Urothelium cell line (cell line): ENCODE measurements around the gene ZNF385B.

Experiments
- DNase-seq: peaks from one replicate; pipeline ENCODE4 v3.0.0; 2011; ENCODE audit warnings: low spot score, mixed read lengths
- FAIRE-seq: peaks from 2 replicates; lab custom pipeline; 2011; peaks lifted over from hg19 to GRCh38; lab: Jason Lieb, UNC

Gene ZNF385B

DNA sequence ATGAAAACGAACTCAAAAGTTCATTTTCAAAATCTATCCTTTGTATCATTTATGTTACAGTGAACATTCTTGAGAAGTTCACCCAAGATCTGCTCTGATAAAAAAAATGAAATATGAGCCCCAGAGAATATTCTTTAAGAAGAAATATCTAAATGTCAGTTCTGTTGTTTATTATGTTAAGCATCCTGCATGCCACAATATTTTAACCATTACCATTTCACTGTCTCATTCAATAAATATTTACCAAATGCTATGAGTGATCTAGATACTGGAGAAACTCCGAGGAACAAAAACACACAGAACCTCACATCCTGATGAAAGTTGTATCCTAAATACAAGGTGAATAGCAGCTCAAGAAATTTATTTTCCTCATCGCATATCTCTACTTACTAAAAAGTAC, 170.2 kb downstream of the ZNF385B start:
- FAIRE-seq (no peak), DNase-seq (no peak)

GRCh38 chr2:179686718-179687342, 174.6 kb downstream of the ZNF385B start:
- FAIRE-seq = no peak
- no peak for DNase-seq

DNA sequence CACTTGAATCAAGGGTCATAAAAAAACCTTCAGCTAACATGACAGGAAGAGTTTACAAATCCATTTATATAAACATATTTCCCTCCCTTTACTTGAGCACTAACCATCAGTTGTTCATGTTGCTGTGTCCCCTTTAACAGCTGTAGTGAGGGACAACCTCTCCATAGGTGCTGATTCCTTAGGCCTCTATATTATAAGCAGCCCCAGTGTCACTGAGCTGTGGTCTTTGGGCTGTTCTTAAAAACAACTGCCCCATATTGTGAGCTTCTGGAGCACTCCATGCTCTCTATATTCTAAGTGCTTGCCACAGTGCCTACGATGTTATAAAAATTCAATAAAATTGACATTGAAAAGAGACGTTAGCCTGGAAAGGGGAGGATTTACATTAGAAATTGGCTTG, 175.3 kb downstream of the ZNF385B start:
- FAIRE-seq = no peak
- DNase-seq = no peak

DNA sequence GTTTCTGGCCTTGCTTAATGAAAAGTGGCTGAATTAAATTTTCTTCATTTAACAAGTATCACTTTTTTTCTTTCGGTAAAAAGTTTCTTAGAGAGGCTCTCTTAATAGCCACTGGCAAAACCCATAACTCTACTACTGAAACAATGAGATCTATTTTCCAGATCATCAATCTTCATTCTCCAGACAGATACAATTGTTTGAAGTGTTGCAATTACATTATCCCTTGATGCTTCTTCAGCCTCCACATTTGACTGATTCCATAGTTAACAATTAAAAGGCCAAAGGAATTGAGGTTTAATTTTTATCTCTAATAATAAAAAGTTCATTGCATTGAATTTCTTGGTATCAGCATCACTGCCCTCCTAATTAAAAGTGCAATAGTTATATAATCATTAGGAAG, 176.3 kb downstream of the ZNF385B start:
- no peak for FAIRE-seq
- DNase-seq = no peak

DNA sequence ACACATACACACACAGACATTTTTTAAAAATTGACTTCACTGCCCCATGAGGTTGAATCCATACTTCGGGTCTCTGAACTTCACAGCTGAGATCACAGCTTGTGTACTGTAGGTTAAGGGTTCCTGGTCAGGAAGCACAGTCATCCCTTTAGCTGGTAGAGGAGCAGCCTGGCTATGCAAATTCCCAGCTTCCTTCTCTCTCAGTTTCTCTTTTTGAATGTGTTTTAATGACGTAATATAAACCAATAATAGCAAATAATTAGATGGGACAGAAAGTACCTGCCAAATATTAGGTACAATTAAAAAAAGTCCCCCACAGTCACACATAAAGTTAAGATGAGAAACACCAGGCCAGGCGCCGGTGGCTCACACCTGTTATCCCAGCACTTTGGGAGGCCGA, 178.7 kb downstream of the ZNF385B start:
- FAIRE-seq (no peak), DNase-seq (no peak)

- DNase-seq (no peak), FAIRE-seq (no peak)
Observed at GRCh38 chr2:179677746-179678505, 183.5 kb downstream of the ZNF385B start.

GRCh38 chr2:179677077-179677688, 184.2 kb downstream of the ZNF385B start:
- no peak for DNase-seq
- no peak for FAIRE-seq

GRCh38 chr2:179675435-179675834, 186.0 kb downstream of the ZNF385B start:
- FAIRE-seq = no peak
- no peak for DNase-seq

DNA sequence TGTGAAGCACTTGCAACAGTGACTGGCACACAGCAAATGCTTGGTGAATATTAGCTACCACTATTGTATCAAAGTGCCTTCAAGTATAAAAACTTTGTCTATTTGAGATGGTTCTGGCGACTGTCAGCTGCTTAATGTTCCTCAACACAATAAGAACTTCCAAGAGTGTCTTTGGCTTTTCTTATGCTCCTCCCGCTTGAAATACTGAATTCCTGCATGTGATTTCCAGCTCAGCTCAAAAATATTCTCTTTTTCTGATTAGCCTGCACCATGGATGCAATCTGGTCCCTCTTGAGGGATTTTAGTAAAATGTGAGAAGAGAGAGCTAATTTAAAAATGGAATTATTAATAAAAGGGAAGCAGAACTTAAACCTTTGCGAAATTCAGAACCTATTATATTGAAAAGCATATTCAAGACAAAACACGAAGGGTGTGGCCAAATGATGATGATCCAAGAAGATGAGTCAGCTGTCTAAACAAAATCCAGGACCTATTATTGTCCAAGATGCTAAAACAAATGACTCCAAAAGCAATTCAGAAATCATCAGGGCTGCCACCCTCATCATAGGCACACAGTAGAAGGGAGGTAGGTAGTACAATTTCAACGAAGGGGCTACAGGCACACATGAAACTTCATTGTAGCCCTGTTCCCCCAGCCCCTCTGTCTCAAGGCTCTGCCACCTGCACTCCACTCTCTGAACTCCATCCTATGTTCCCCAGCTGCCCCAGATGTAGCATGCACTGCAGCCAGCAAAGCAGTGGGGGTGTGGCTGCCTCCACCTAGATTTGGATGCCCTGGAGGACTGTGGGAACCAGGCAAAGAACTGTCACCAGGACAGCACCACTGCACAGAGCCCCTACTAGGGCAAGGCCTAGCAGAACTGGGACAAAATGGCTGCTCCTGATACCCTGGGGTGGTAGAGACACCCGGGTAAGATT, 190.1 kb downstream of the ZNF385B start:
- DNase-seq (no peak), FAIRE-seq (no peak)

GRCh38 chr2:179669196-179669595, 192.2 kb downstream of the ZNF385B start:
- FAIRE-seq = no peak
- DNase-seq = no peak

GRCh38 chr2:179664972-179665812, 196.2 kb downstream of the ZNF385B start:
- DNase-seq (no peak), FAIRE-seq (no peak)

DNA sequence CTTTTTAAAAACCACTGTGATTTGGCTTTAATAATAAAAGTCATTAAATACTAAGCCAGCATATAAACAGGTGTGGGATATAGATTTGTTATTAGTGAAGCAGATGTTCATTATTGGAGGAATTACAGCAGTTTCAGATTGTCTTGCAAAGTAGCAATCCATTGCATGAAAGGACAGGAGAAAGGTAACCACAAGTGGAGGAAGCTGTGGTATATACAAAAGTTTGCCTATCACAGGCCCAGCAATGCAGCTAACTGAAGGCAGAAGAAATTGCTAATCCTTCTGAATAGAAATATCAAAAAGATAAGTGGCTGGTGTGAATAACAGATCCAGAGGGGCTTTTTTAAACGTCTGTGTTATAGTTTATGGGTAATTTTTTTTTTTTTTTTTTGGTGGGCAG, 199.4 kb downstream of the ZNF385B start:
- no peak for FAIRE-seq
- no peak for DNase-seq

DNA sequence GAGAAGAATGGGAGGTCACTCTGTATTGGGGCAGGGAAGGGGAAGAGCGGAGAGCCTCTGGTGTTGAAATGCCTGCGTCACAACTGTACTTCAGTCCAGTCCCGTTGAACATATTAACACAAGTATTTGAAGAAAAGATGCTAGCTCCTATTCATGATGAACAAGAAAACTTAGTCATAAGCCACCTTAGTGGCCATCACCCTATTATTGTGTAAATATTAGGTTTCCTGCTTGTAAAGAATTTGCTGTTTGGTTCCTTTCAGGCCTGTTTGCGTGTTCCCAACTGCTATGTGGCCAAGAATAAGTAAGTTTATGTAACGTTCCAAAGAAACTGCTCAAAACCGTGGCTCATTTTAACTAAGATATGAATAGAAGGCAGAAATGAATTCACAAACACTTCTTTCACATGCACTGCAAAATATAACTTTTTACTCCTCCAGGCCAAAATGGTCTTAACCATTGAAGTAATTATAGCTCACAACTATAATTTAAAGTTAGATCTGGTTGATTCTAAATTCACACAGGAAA, 204.3 kb downstream of the ZNF385B start:
- FAIRE-seq (no peak), DNase-seq (no peak)

- DNase-seq = no peak
- no peak for FAIRE-seq
Observed at GRCh38 chr2:179655627-179656026, 205.8 kb downstream of the ZNF385B start.

DNA sequence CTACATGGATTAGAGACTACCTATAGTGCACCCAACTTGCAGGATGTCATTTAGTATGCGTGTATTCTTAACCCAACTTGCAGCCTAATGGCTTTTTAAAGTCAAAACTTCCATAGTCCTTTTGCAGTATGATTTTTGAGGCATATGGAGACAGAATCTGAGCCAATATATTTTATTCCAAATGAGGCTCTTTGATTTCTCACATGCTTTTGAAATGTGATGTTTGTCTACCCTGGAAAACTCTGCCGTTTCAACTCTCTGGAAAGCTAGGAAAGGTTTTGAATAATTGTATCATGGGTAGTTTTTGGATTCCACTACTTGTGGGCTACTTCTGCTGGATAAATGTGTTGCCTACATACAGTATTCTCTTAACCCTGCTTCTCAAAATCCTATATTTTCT, 206.6 kb downstream of the ZNF385B start:
- DNase-seq = no peak
- FAIRE-seq = no peak

- no peak for DNase-seq
Observed at GRCh38 chr2:179652296-179652695, 209.1 kb downstream of the ZNF385B start.

DNA sequence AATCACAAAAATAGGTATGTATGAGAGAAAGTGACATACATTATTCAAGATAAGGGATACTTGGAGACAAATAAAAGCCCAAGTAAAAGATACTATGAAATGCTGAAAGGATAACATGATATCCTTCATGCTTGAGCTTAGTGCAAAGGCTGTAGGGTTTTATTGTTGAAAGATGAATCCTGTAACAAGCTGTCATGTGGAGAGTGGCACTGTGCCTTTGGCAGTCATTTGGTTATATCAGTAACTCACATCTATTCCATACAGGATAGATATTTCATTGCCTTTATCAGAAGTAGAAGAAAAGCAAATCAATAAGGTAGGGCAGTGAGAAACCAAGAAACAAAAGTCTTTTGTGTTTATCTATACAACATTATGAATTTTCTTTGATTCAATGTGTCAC, 211.0 kb downstream of the ZNF385B start:
- FAIRE-seq (no peak), DNase-seq (no peak)

More at GRCh38 chr2:179652296-179652695, 209.1 kb downstream of the ZNF385B start:
- FAIRE-seq = no peak

DNA sequence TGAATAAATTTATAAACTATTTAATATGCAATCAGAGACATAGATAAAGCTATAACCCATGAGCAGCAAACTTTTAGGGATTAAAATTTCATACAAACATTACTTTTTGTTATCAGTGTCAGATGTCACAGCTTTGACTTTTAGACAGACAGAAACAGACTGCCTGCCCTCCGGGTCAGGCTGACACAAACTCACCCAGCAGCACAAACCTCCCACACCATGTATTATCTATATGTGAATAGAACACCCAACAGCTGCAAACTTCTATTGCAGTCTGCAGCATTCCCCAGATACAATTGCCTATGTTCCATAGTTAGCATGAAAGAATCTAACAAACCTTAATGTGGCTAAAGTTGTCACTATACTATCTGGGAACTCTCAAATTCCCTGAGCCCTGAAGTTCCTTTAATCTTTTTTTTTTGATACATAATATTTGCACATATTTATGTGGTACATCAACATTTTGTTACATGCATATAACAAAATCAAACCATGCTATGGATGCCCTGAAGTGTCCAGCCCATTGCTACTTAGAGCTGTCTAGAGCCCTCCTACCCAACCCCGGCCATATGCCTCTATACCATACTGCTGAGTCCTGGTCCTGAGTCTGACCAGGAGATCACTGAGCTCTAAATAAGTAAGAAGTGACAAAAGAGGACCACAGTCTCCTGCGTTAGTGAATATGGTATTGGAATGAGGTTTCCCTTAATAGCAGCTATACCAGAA, 214.4 kb downstream of the ZNF385B start:
- FAIRE-seq (no peak), DNase-seq (no peak)

DNA sequence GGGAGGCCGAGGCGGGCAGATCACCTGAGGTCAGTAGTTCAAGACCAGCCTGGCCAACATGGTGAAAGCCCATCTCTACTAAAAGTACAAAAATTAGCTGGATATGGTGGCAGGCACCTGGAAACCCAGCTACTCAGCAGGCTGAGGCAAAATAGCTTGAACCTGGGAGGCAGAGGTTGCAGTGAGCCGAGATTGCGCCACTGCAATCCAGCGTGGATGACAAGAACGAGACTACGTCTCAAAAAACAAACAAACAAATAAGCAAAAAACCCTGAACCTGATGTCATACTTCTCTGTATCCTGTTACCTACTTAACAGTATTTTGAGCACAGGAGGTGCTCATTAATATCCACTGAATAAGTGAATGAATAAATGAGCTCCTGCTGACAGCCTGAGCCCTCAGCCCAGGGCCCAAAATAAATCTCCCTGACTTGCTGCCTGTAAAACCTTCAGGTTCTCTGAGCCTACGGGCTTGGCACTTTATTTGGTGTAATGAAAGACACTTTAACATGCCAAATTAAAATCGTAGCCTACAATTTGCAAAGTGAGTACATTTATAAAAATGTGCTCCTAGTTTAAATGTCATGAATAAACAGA, 215.1 kb downstream of the ZNF385B start:
- FAIRE-seq = no peak
- no peak for DNase-seq
